ENCODE results near the gene C4orf50. TPM values are rescaled to one million over a fixed set of nuclear protein-coding genes. Genes with fewer than 3 reads are reported as not detected.

C4orf50 gene
- total RNA-seq, 2 experiments from 2014 or later: 0.07 TPM

- TF ChIP-seq, protein P1, sequence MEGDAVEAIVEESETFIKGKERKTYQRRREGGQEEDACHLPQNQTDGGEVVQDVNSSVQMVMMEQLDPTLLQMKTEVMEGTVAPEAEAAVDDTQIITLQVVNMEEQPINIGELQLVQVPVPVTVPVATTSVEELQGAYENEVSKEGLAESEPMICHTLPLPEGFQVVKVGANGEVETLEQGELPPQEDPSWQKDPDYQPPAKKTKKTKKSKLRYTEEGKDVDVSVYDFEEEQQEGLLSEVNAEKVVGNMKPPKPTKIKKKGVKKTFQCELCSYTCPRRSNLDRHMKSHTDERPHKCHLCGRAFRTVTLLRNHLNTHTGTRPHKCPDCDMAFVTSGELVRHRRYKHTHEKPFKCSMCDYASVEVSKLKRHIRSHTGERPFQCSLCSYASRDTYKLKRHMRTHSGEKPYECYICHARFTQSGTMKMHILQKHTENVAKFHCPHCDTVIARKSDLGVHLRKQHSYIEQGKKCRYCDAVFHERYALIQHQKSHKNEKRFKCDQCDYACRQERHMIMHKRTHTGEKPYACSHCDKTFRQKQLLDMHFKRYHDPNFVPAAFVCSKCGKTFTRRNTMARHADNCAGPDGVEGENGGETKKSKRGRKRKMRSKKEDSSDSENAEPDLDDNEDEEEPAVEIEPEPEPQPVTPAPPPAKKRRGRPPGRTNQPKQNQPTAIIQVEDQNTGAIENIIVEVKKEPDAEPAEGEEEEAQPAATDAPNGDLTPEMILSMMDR (IDR thresholded peaks at IDR 0.05): no peak
- CTCF ChIA-PET: no interaction called here
Observed at GRCh38 chr4:5888222-5889001, 129.8 kb downstream of the C4orf50 start.

DNA sequence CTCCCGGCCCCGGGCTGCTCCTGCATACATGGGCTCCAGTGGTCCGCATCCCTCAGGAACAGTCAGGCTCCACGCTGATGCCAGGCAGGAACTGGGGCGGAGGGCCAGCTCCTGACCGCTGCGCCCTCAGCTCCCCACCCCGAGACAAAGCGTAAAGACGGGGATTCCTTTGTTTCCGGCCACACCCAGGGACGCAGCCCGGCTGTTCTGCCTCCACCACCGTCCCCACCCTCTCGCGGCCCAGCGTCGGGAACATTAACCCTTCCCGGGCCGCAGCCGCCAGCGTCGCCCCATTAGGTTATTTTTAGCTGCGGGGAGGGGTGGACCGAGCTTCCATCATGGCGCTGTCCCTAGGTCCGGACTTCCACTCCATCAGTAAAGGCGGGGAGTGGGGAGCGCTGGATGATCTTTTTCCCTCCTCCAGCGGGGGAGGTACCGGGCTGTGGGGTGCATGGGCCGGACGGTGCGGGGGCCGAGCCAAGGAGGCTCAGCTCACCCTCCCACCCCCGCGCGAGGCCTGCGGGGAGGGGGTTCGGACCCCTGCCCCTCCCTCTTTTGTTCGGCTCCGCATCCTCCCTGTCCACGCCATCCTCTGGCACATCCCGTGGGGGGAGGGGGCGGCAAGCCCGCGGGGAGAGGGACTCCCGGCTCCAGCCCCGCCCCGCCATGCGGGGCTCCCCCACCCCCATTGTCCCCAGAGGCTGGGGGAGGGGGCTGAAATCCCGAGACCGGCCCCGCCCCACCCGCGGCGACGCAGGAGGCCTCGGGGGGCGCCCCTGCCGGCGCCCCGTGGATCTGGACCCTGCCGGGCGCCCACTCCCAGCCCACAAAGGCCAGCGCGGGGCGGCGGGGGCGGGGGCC, 130.6 kb downstream of the C4orf50 start:
- POLR2A ChIA-PET: no interaction called here
- Mint-ChIP-seq H3K27ac (no peak overlapping the region), H3K4me3 (no peak overlapping the region), H3K9me3 (no peaks in the 10 kb centered on the region), H3K36me3 (ENCODE audit: low read depth) (no peaks in the 10 kb centered on the region), H3K27me3 (peaks cover 60% of the 10 kb centered on the region), H3K4me1 (ENCODE audit: low read depth) (peaks cover 4% of the 10 kb centered on the region)
- no peak for DNase-seq
- CTCF ChIA-PET: no interaction called here
- TF ChIP-seq, protein P1 (IDR thresholded peaks at IDR 0.05): no peak
- intact Hi-C loops (cut with micrococcal nuclease): no loop called here
- no peak for ATAC-seq

More at GRCh38 chr4:5888222-5889001, 129.8 kb downstream of the C4orf50 start:
- Mint-ChIP-seq H3K27me3 (peaks cover 59% of the 10 kb centered on the region), H3K9me3 (no peaks in the 10 kb centered on the region), H3K4me3 (no peak overlapping the region), H3K36me3 (ENCODE audit: low read depth) (peaks cover 2% of the 10 kb centered on the region), H3K4me1 (ENCODE audit: low read depth) (peaks cover 6% of the 10 kb centered on the region), H3K27ac (no peak overlapping the region)
- POLR2A ChIA-PET: no interaction called here
- intact Hi-C loops (cut with micrococcal nuclease): no loop called here
- ATAC-seq (no peak), DNase-seq (no peak)

DNA sequence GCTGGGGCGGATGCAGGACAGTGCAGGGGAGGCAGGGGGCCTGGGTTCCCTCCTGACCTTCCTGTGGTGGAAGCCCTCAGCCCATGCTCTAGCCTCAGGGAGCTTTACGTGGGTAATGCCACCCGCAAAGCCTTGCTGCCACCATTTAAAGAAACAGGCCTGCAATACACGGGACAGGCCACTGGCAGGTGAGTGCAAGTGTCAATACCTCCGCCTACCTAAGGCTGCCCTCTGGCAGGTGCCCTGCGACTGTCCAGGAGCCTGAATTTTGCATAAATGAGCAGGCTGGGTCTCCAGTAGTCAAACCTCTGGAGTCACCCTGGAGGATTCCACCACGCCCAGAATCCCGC, 131.2 kb downstream of the C4orf50 start:
- DNase-seq (no peak), ATAC-seq (no peak)
- H3K36me3 Mint-ChIP-seq (ENCODE audit: low read depth): no peaks in the 10 kb centered on the region
- H3K4me3 Mint-ChIP-seq: no peak overlapping the region
- intact Hi-C loops (cut with micrococcal nuclease): no loop called here
- H3K9me3 Mint-ChIP-seq: no peaks in the 10 kb centered on the region
- peaks cover 61% of the 10 kb centered on the region for H3K27me3 Mint-ChIP-seq
- H3K27ac Mint-ChIP-seq: no peak overlapping the region
- H3K4me1 Mint-ChIP-seq (ENCODE audit: low read depth): peaks cover 4% of the 10 kb centered on the region
- POLR2A ChIA-PET: no interaction called here
- TF ChIP-seq, protein P1 (IDR thresholded peaks at IDR 0.05): no peak
- CTCF ChIA-PET: no interaction called here

DNA sequence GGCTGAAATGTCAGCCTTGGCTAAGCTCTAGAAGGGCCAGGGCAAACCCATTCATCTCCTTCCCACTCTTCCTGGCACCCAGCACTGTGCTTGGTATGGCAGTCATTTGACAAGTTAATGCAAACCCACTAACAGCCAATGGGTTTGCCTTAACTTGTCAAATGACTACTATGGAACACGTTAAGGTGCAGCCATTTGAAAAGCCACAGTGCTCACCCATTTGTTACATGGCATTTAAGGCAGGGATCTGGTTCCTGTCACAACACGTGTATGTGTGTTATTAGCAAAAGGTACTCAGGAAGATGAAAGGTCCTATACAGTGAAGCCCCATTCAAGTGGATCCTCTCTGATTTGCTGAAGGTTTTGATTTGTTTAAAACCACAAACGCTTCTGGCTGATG, 132.5 kb downstream of the C4orf50 start:
- intact Hi-C loops (cut with micrococcal nuclease): no loop called here
- Mint-ChIP-seq H3K9me3 (no peaks in the 10 kb centered on the region), H3K27ac (no peak overlapping the region), H3K27me3 (peaks cover 54% of the 10 kb centered on the region), H3K4me3 (no peak overlapping the region), H3K4me1 (ENCODE audit: low read depth) (peaks cover 4% of the 10 kb centered on the region), H3K36me3 (ENCODE audit: low read depth) (no peaks in the 10 kb centered on the region)
- POLR2A ChIA-PET: no interaction called here
- TF ChIP-seq, protein P1 (IDR thresholded peaks at IDR 0.05): no peak
- DNase-seq: no peak
- CTCF ChIA-PET: no interaction called here
- ATAC-seq: no peak

GRCh38 chr4:5884796-5885195, 133.4 kb downstream of the C4orf50 start:
- intact Hi-C loops (cut with micrococcal nuclease): no loop called here
- ATAC-seq: no peak
- ChIA-PET CTCF (no interaction called here), POLR2A (no interaction called here)
- H3K27me3 Mint-ChIP-seq: peaks cover 51% of the 10 kb centered on the region
- H3K4me1 Mint-ChIP-seq (ENCODE audit: low read depth): peaks cover 4% of the 10 kb centered on the region
- H3K4me3 Mint-ChIP-seq: no peak overlapping the region
- no peaks in the 10 kb centered on the region for H3K36me3 Mint-ChIP-seq (ENCODE audit: low read depth)
- DNase-seq: no peak
- H3K9me3 Mint-ChIP-seq: no peaks in the 10 kb centered on the region
- TF ChIP-seq, protein P1 (IDR thresholded peaks at IDR 0.05): no peak
- H3K27ac Mint-ChIP-seq: no peak overlapping the region

Measured in activated CD8-positive, alpha-beta T cell treated with anti-CD3 and anti-CD28 coated beads for 36 hours (primary cell).